Measurements from ENCODE around the gene SOHLH2.

SOHLH2 gene, protein sequence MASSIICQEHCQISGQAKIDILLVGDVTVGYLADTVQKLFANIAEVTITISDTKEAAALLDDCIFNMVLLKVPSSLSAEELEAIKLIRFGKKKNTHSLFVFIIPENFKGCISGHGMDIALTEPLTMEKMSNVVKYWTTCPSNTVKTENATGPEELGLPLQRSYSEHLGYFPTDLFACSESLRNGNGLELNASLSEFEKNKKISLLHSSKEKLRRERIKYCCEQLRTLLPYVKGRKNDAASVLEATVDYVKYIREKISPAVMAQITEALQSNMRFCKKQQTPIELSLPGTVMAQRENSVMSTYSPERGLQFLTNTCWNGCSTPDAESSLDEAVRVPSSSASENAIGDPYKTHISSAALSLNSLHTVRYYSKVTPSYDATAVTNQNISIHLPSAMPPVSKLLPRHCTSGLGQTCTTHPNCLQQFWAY
- 0 to 0.33 (median 0) reads per million in 17 experiments for total RNA-seq

DNA sequence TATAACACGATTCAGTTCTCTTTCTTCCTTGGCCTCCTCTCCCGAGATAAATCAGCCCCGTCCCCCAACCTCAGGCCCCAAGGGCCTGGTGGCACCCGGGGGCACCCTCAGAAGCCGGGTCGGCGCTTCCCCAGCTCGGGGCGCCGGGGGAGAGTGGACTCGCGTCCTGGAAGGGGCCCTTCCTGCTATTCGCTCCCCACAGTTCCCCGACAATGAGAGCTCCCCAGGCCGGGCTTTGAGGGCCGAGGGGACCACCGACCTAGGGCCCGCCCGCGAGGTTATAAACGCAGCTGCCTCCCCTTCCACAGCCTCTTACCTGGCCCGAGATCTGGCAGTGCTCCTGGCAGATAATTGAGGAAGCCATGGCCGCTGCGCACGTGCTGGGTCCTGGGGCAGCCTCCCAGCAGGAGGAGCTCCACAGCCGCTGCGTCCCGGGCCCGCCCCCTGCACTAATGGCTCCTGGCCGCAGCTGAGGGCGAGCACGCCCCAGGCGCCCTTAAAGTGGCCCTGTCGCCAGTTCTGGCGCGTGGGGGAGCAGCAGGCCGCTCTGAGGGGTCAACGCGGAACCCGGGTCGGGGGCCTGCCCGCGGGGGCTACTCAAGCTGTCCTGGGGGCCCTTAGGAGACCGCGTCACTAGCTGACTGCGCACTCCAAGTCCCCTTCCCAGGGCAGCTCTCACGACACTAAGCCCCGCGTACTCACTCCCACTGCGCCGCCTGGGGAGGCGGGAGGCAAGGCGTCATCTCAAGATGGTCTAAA, at the start of gene SOHLH2:
Gene SOHLH2 (minus strand): TSS at position 394 of the 759 bp plus-strand sequence. CDS start 30 bp downstream, at position 364.
- no peak for DNase-seq

DNA sequence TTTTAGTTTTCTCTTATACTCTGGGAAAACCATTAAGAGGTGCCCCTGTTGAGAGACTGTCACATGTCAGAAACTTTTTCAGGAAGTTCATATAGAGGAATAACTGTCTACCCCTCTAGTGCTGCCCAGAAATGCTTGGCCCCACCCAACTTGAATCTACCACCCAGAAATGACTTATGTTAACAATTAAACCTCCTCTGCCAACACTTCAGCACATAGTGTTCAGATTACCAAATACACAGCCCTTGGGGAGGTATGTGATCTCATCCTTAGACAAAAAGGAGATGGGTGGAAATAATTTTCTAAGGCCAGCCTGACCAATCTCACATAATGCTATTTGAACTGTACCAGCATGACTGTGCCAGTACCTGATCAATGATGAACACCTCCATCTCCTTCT, 47.6 kb upstream of the SOHLH2 start:
- DNase-seq: no peak

GRCh38 chr13:36261011-36261410, 46.7 kb upstream of the SOHLH2 start:
- no peak for DNase-seq

GRCh38 chr13:36259361-36260137, 45.2 kb upstream of the SOHLH2 start:
- DNase-seq: no peak

- DNase-seq: no peak
Measured at GRCh38 chr13:36258831-36259230, 44.5 kb upstream of the SOHLH2 start.

- DNase-seq: peak; percentile 27 to 76 (median 64)
Measured at GRCh38 chr13:36251526-36251925, 37.2 kb upstream of the SOHLH2 start.

DNA sequence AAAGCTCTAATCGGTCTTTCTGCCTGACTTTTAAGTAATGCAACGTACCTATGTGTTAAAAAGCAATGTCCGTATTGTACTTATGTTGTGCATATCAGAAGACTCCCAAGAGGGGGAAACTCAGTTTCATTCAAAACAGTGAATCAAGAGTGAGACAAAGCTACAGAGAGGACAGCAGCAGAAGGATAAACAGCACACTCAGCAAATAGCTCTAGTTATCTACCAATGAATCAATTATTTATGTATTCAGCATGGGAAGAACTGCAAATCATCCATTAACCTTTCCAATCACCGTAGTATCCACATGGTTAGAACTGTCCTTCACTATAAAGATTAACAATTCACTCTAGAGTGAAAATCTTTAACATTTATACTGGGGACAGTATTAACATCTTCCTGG, 36.7 kb upstream of the SOHLH2 start:
- no peak for DNase-seq

GRCh38 chr13:36248700-36249099, 34.3 kb upstream of the SOHLH2 start:
- DNase-seq: peak in 1 of 4 experiments; percentile 4

DNA sequence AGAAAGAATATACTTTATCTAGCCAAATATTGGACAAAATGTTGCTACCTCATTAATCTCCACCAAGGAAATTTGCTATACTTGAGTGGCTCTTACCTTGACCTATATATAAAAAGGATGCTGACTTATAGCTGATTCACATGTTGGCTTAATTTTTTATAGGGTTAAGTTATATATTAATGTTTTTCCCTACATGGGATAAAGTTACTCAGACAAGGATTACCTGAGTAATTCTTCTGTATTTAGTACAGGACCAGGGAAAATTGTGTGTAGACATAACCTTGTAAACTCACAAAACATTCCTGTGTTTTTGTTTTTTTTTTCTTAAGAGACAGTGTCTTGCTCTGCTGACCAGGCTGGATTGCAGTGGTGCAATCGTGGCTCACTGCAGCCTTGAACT, 30.6 kb upstream of the SOHLH2 start:
- no peak for DNase-seq

GRCh38 chr13:36244073-36244472, 29.7 kb upstream of the SOHLH2 start:
- no peak for DNase-seq

DNA sequence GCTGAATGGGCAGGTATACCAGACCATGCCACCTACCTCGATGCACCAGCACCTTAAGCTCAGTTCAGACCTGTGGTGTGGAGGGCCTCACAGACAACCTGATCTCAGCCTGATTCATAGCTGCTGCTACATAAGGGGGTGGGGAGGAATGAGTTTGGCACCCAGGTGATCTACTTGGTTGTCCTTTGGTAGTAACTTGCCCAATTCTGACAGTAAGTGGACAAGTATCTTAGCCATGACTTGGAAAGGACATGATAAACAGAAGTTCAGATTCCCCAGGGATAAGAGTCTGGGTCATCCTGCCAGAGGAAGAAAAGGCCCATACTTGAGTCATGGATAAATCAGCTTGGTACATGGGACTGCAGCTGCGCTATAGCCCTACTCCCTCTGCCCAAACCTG, 28.4 kb upstream of the SOHLH2 start:
- no peak for DNase-seq

GRCh38 chr13:36231236-36231635, 16.9 kb upstream of the SOHLH2 start:
- DNase-seq: no peak

GRCh38 chr13:36224730-36225129, 10.4 kb upstream of the SOHLH2 start:
- DNase-seq: no peak

DNA sequence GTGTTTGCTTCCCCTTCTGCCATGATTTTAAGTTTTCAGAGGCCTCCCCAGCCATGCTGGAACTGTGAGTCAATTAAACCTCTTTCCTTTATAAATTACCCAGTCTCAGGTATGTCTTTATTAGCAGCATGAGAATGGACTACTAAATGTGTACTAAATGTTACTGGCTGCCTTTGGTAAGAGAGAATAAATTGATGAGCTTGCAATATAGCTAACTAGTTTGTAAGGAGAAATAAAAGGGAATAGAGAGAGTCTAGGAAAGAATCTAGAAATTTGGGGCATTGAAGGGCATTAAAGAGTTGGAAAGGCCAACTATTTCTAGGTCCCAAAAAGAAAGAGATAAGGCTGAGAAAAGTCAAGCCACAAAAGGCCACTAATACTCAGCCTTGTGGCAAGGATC, 5.5 kb upstream of the SOHLH2 start:
- no peak for DNase-seq

GRCh38 chr13:36217456-36217855, 3.1 kb upstream of the SOHLH2 start:
- no peak for DNase-seq

- DNase-seq: no peak
Measured at GRCh38 chr13:36212789-36213188, 1.6 kb downstream of the SOHLH2 start.

- no peak for DNase-seq
Measured at GRCh38 chr13:36211567-36211966, 2.8 kb downstream of the SOHLH2 start.

- DNase-seq: no peak
Measured at GRCh38 chr13:36210738-36211137, 3.6 kb downstream of the SOHLH2 start.

DNA sequence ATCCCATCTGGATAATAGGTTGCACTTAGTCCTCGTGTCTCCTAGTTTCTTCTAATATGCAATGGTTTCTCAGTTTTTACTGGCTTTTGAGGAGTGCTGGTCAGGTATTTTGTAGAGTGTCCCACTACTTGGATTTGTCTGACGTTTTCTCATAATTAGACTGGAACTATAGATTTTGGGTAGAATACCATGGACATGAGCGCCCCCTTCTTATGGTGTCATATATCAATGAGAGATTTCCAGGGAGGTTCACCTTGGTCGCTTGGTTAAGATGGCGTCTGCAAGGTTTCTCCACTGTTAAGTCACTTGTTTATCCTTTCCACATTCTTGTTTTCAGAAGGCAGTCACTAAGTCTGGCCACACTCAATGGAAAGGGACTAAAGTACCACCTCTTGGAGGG, 6.7 kb downstream of the SOHLH2 start:
- DNase-seq: no peak

- no peak for DNase-seq
Measured at GRCh38 chr13:36193151-36193855, 21.1 kb downstream of the SOHLH2 start.

DNA sequence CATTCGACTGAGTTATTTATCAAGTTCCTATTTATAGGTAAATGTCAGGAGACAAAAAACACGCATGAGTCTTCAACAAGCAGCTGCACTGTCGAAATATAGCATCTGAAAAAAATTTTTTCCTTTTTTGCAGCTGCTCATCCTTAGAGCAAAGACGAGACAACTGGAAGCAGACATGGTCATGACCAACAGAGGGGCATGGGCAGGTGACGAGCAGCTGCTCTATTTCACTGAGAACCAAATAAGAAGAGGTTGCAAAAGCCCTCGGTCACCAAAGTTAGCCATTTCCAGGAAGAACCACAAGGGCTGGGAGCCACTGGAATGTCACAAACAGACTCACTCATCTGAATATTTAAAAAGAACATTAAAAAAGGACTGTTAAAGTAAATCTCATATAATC, 22.2 kb downstream of the SOHLH2 start:
- no peak for DNase-seq

DNA sequence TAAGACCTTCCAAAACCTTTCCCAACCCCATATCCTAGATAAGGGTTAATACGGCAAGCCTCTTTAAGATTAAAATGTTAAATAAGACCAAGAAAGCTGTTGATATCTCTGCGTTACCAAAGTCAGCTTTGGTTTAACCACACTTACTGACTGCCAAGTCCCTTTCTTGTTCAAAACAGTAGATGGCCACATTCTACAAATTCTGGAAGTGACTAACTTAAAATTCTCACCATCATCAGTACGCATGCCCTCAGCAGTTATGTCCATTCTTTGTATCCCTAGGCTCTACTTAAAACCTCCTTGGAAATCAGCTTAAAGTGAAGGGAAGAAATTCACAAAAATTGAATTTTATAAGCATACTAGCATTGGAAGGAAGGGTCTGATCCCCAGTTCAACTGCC, 23.6 kb downstream of the SOHLH2 start:
- DNase-seq: no peak
